HepG2 (cell line): ENCODE data around the gene LGALS4. TPM values are rescaled to one million over a fixed set of nuclear protein-coding genes. Genes with fewer than 3 reads are reported as not detected.

ENCODE experiments used
- CAMTA2 ChIP-seq: sonication (generic); formaldehyde crosslinking; IDR thresholded peaks from 2 replicates; pipeline ENCODE4 v1.4.0; 2020; ENCODE audit warnings: mild to moderate bottlenecking, missing genetic modification reagents, borderline replicate concordance
- IRX3 ChIP-seq: sonication (generic); formaldehyde crosslinking; IDR thresholded peaks from 2 replicates; pipeline ENCODE4 v1.8.1; 2023; ENCODE audit warnings: mild to moderate bottlenecking, low read depth, missing genetic modification reagents, borderline replicate concordance
- NFKBIZ ChIP-seq: IDR thresholded peaks from 2 replicates; pipeline ENCODE4 v1.6.1; 2018; ENCODE audit warnings: missing genetic modification reagents, missing compliant biosample characterization
- PAWR ChIP-seq: sonication (generic); formaldehyde crosslinking; IDR thresholded peaks from 2 replicates; pipeline ENCODE4 v1.4.0; 2020; ENCODE audit warnings: missing genetic modification reagents, mild to moderate bottlenecking, borderline replicate concordance
- RBM22 ChIP-seq: fragments of 200-400 bp; formaldehyde crosslinking; optimal IDR thresholded peaks from 2 replicates; pipeline ENCODE3; 2017; ENCODE audit warnings: mild to moderate bottlenecking, low read length, moderate library complexity
- SP1 ChIP-seq, 2 experiments: fragments of 450-650 bp in 1 of 2; sonication (generic) in 1 of 2; formaldehyde crosslinking in 1 of 2; IDR thresholded peaks; 2 replicates each; pipeline versions ENCODE4 v1.4.0 to v1.6.1; 2016 to 2020; ENCODE audit warnings: missing genetic modification reagents in 1 of 2
- SP4 ChIP-seq: sonication (generic); formaldehyde crosslinking; IDR thresholded peaks from 2 replicates; pipeline ENCODE4 v1.8.1; 2023; ENCODE audit warnings: mild to moderate bottlenecking, missing genetic modification reagents
- TARDBP ChIP-seq: sonication (generic); formaldehyde crosslinking; IDR thresholded peaks from 2 replicates; pipeline ENCODE4 v1.8.0; 2022; ENCODE audit warnings: mild to moderate bottlenecking, missing genetic modification reagents
- ZBTB21 ChIP-seq: sonication (generic); formaldehyde crosslinking; IDR thresholded peaks from 2 replicates; pipeline ENCODE4 v1.4.0; 2020; ENCODE audit warnings: missing genetic modification reagents
- ZEB1 ChIP-seq: IDR thresholded peaks from 2 replicates; pipeline ENCODE4 v1.6.1; 2012; ENCODE audit warnings: mild to moderate bottlenecking, low read depth, inconsistent platforms; ENCODE audit not compliant: insufficient replicate concordance
- ZNF260 ChIP-seq: sonication (generic); formaldehyde crosslinking; IDR thresholded peaks from 2 replicates; pipeline ENCODE4 v1.4.0; 2020; ENCODE audit warnings: missing genetic modification reagents, low read depth, mild to moderate bottlenecking, borderline replicate concordance
- ZNF263 ChIP-seq: sonication (generic); formaldehyde crosslinking; IDR thresholded peaks from 2 replicates; pipeline ENCODE4 v1.4.0; 2020; ENCODE audit warnings: missing genetic modification reagents
- ZNF383 ChIP-seq: sonication (generic); formaldehyde crosslinking; IDR thresholded peaks from 2 replicates; pipeline ENCODE4 v1.4.0; 2020; ENCODE audit warnings: missing genetic modification reagents, mild to moderate bottlenecking, borderline replicate concordance
- ZNF530 ChIP-seq: sonication (generic); formaldehyde crosslinking; IDR thresholded peaks from 2 replicates; pipeline ENCODE4 v1.5.0; 2020; ENCODE audit warnings: low read depth, mild to moderate bottlenecking, missing genetic modification reagents
- ZNF598 ChIP-seq: sonication (generic); formaldehyde crosslinking; IDR thresholded peaks from 2 replicates; pipeline ENCODE4 v1.5.1; 2020; ENCODE audit warnings: mild to moderate bottlenecking, missing genetic modification reagents, borderline replicate concordance
- ZNF678 ChIP-seq: sonication (generic); formaldehyde crosslinking; IDR thresholded peaks from 2 replicates; pipeline ENCODE4 v1.4.0; 2020; ENCODE audit warnings: mild to moderate bottlenecking, missing genetic modification reagents
- ZNF792 ChIP-seq: IDR thresholded peaks from 2 replicates; pipeline ENCODE4 v1.6.1; 2016
- ZSCAN12 ChIP-seq: sonication (generic); formaldehyde crosslinking; IDR thresholded peaks from 2 replicates; pipeline ENCODE4 v1.9.0; 2021; ENCODE audit warnings: mild to moderate bottlenecking, missing genetic modification reagents
- polyA plus RNA-seq, 8 experiments: library from polyadenylated mRNA; depleted of rRNA in 3 of 8; stranded (reverse) in 7 of 8; unstranded in 1 of 8; fragments of >200 nt; fragmentation: Illumina TruSeq in 4 of 8; extraction: Trizol in 4 of 8; gene quantifications; 2 replicates each; pipeline versions ENCODE4 v1.2.1 to v1.2.3, GENCODE V29; 2011 to 2016; ENCODE audit warnings: low read depth in 4 of 8, missing spikeins in 1 of 8, mixed read lengths in 1 of 8; ENCODE audit not compliant: insufficient read depth in 1 of 8
- total RNA-seq, 5 experiments: library from RNA; depleted of rRNA; stranded (reverse); fragments of >200 nt; fragmentation: Illumina TruSeq; extraction: Trizol; gene quantifications; 2 replicates each; pipeline ENCODE4 v1.2.3, GENCODE V29; 2016; ENCODE audit warnings: low read depth in 1 of 5
- TF ChIP-seq, protein P1 (sequence below): IDR thresholded peaks from 2 replicates; pipeline ENCODE4 v1.6.1; 2016; ENCODE audit warnings: low read depth
- TF ChIP-seq, protein P2 (sequence below): sonication (generic); formaldehyde crosslinking; IDR thresholded peaks from 2 replicates; pipeline ENCODE4 v1.4.0; 2020; ENCODE audit warnings: mild to moderate bottlenecking, missing genetic modification reagents
- TF ChIP-seq, protein P3 (sequence below): sonication (generic); formaldehyde crosslinking; IDR thresholded peaks from 2 replicates; pipeline ENCODE4 v1.5.1; 2020; ENCODE audit warnings: mild to moderate bottlenecking, missing genetic modification reagents, borderline replicate concordance
- TF ChIP-seq, protein P4 (sequence below): sonication (generic); formaldehyde crosslinking; IDR thresholded peaks from 2 replicates; pipeline ENCODE4 v1.5.0; 2020; ENCODE audit warnings: mild to moderate bottlenecking, missing genetic modification reagents
- TF ChIP-seq, protein P5 (sequence below): sonication (generic); formaldehyde crosslinking; IDR thresholded peaks from 2 replicates; pipeline ENCODE4 v1.4.0; 2020; ENCODE audit warnings: mild to moderate bottlenecking, missing genetic modification reagents
- TF ChIP-seq, protein P6 (sequence below): sonication (generic); formaldehyde crosslinking; IDR thresholded peaks from 2 replicates; pipeline ENCODE4 v1.4.0; 2020; ENCODE audit warnings: low read depth, mild to moderate bottlenecking, missing genetic modification reagents

LGALS4 gene
- total and polyA plus RNA-seq, 2 of the 13 experiments (the other 11 are each of a cell fraction or from before 2014, with no cell fraction given), result 0.24 to 0.71 TPM

DNA sequence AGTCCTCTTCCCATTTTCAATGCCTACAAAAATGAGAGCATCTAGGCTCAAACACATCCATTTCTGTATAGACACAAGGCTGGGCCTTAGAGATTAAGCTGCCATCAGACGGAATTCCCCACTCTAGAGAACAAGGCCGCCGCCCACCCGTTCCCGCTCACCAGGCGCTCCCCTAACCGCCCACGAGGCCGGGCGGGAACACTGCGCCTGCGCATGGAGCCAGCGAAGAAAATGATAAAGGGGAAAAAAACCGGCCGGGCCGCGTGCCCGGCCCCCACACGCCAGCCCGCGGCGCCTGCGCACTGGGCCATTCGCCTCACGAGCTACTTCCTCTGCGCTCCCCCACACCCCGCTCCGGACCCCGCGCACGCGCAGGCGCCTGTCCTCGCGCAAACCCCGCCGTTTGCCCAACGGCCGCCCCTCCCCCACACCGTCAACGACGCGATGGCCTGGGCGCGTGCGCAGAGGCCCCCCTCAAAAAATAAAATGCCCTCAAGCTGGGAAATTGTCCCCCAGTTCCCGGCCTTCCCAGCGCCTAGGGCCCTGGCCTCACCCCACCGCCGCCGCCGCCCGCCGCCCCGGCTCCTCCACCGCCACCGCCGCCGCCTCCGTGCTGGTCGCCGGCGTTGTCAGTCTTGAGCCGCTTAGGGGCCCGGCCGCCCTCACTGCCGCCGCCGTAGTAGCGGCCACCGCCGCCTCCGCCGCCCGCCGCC lies 36.6 kb upstream of the LGALS4 start (continued):
- TF ChIP-seq NFKBIZ (peak; percentile 64; the same call in 1 of the 2 replicates), ZNF263 (CRISPR knock-in tag) (no peak), SP4 (no peak), ZNF678 (CRISPR knock-in tag) (no peak), ZNF530 (CRISPR knock-in tag) (no peak), PAWR (CRISPR knock-in tag) (no peak), IRX3 (CRISPR knock-in tag) (peak; percentile 85; the same call in 1 of the 2 replicates), TARDBP (CRISPR knock-in tag) (no peak), RBM22 (no peak), CAMTA2 (CRISPR knock-in tag) (no peak), ZNF260 (CRISPR knock-in tag) (no peak), ZNF383 (no peak), ZNF792 (CRISPR knock-in tag) (no peak), ZEB1 (no peak), SP1 (IDR thresholded peaks at IDR 0.05) (no peak), SP1 (CRISPR knock-in tag; IDR thresholded peaks at IDR 0.05) (no peak), ZNF598 (CRISPR knock-in tag) (no peak), ZBTB21 (no peak), ZSCAN12 (CRISPR knock-in tag) (0 out of 2 replicates have a peak, but pooled peaks have one; percentile 77)
- TF ChIP-seq, protein P1, sequence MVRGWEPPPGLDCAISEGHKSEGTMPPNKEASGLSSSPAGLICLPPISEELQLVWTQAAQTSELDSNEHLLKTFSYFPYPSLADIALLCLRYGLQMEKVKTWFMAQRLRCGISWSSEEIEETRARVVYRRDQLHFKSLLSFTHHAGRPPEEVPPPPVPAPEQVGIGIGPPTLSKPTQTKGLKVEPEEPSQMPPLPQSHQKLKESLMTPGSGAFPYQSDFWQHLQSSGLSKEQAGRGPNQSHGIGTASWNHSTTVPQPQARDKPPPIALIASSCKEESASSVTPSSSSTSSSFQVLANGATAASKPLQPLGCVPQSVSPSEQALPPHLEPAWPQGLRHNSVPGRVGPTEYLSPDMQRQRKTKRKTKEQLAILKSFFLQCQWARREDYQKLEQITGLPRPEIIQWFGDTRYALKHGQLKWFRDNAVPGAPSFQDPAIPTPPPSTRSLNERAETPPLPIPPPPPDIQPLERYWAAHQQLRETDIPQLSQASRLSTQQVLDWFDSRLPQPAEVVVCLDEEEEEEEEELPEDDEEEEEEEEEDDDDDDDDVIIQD, result no peak
- TF ChIP-seq, protein P2, sequence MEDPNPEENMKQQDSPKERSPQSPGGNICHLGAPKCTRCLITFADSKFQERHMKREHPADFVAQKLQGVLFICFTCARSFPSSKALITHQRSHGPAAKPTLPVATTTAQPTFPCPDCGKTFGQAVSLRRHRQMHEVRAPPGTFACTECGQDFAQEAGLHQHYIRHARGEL (CRISPR knock-in tag), result no peak
- TF ChIP-seq, protein P3, sequence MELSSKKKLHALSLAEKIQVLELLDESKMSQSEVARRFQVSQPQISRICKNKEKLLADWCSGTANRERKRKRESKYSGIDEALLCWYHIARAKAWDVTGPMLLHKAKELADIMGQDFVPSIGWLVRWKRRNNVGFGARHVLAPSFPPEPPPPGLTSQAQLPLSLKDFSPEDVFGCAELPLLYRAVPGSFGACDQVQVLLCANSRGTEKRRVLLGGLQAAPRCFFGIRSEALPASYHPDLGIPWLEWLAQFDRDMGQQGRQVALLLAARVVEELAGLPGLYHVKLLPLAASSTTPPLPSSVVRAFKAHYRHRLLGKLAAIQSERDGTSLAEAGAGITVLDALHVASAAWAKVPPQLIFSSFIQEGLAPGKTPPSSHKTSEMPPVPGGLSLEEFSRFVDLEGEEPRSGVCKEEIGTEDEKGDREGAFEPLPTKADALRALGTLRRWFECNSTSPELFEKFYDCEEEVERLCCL, result no peak
- TF ChIP-seq, protein P4, sequence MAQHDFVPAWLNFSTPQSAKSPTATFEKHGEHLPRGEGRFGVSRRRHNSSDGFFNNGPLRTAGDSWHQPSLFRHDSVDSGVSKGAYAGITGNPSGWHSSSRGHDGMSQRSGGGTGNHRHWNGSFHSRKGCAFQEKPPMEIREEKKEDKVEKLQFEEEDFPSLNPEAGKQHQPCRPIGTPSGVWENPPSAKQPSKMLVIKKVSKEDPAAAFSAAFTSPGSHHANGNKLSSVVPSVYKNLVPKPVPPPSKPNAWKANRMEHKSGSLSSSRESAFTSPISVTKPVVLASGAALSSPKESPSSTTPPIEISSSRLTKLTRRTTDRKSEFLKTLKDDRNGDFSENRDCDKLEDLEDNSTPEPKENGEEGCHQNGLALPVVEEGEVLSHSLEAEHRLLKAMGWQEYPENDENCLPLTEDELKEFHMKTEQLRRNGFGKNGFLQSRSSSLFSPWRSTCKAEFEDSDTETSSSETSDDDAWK, result no peak
- TF ChIP-seq, protein P5, sequence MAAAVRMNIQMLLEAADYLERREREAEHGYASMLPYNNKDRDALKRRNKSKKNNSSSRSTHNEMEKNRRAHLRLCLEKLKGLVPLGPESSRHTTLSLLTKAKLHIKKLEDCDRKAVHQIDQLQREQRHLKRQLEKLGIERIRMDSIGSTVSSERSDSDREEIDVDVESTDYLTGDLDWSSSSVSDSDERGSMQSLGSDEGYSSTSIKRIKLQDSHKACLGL (CRISPR knock-in tag), result peak; percentile 52
- TF ChIP-seq, protein P6, sequence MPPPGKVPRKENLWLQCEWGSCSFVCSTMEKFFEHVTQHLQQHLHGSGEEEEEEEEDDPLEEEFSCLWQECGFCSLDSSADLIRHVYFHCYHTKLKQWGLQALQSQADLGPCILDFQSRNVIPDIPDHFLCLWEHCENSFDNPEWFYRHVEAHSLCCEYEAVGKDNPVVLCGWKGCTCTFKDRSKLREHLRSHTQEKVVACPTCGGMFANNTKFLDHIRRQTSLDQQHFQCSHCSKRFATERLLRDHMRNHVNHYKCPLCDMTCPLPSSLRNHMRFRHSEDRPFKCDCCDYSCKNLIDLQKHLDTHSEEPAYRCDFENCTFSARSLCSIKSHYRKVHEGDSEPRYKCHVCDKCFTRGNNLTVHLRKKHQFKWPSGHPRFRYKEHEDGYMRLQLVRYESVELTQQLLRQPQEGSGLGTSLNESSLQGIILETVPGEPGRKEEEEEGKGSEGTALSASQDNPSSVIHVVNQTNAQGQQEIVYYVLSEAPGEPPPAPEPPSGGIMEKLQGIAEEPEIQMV (CRISPR knock-in tag), result no peak
